ENCODE results near the gene NELFCD.

- TF ChIP-seq CTCF (IDR thresholded peaks at IDR 0.05) (no peak), EZH2 (IDR thresholded peaks at IDR 0.05; ENCODE audit: borderline replicate concordance, insufficient read depth, low read depth, low read length, poor library complexity, severe bottlenecking) (no peak)
Measured at GRCh38 chr20:59022754-59023153, 41.7 kb downstream of the NELFCD start.
